Naive thymus-derived CD4-positive, alpha-beta T cell (primary cell): ENCODE measurements around the gene VAV2. TPM values are rescaled to one million over a fixed set of nuclear protein-coding genes. Genes with fewer than 3 reads are reported as not detected.

Source experiments
- ATAC-seq: fragments of 150-1000 bp; cut with Tn5 transposase; 2 replicates; pipeline ENCODE4 v1.10.0; 2021; ENCODE audit warnings: mild to moderate bottlenecking, moderate library complexity
- CTCF ChIA-PET: fragments of 350-600 bp; sonication (Branson Sonifier 250); formaldehyde crosslinking; loops from one replicate; lab custom pipeline; 2021; ENCODE audit warnings: antibody characterized with exemption; lab: Charles Lee
- POLR2A ChIA-PET: fragments of 350-600 bp; sonication (Branson Sonifier 250); formaldehyde crosslinking; loops from one replicate; lab custom pipeline; 2021; ENCODE audit warnings: antibody characterized with exemption, inconsistent platforms; lab: Charles Lee
- DNase-seq, 9 donors: peaks; one replicate each; pipeline versions ENCODE4 v3.0.0 to v3.0.0-alpha.2; 2020 to 2022; ENCODE audit warnings: mixed read lengths in 1 of 9
- H3K27ac ChIP-seq: one replicate; pipeline ENCODE4 v1.7.0; 2013; ENCODE audit warnings: mild to moderate bottlenecking, low read depth, low read length, moderate library complexity
- H3K27me3 ChIP-seq, 2 donors: one replicate each; pipeline ENCODE4 v1.7.0; 2013; ENCODE audit warnings: low read length in 2 of 2, mild to moderate bottlenecking in 2 of 2, moderate library complexity in 2 of 2; ENCODE audit not compliant: control insufficient read depth in 2 of 2, insufficient read depth in 2 of 2
- H3K36me3 ChIP-seq, 3 experiments: 1 replicate in 2 of 3; 2 replicates in 1 of 3; pipeline ENCODE4 v1.7.0; 2013; ENCODE audit warnings: low read length in 3 of 3, mild to moderate bottlenecking in 3 of 3, moderate library complexity in 1 of 3; ENCODE audit not compliant: insufficient read depth in 3 of 3, control insufficient read depth in 2 of 3
- H3K4me1 ChIP-seq, 2 donors: one replicate each; pipeline ENCODE4 v1.7.0; 2013; ENCODE audit warnings: low read length in 2 of 2, mild to moderate bottlenecking in 2 of 2, moderate library complexity in 1 of 2; ENCODE audit not compliant: control insufficient read depth in 2 of 2, insufficient read depth in 2 of 2
- H3K4me3 ChIP-seq: 2 replicates; pipeline ENCODE4 v1.7.0; 2013; ENCODE audit warnings: mild to moderate bottlenecking, low read length
- H3K9me3 ChIP-seq, 3 experiments: 1 replicate in 2 of 3; 2 replicates in 1 of 3; pipeline ENCODE4 v1.7.0; 2013; ENCODE audit warnings: low read length in 3 of 3; ENCODE audit not compliant: control insufficient read depth in 2 of 3
- H3K27ac Mint-ChIP-seq, 9 donors: one replicate each; pipeline ENCODE4 v1.8.0; 2020 to 2022; ENCODE audit warnings: mixed read lengths in 9 of 9, mild to moderate bottlenecking in 8 of 9, moderate library complexity in 5 of 9, inconsistent platforms in 2 of 9
- H3K27me3 Mint-ChIP-seq, 5 donors: one replicate each; pipeline ENCODE4 v1.8.0; 2021 to 2022; ENCODE audit warnings: mixed read lengths in 5 of 5, mild to moderate bottlenecking in 1 of 5
- H3K36me3 Mint-ChIP-seq, 5 donors: one replicate each; pipeline ENCODE4 v1.8.0; 2020 to 2022; ENCODE audit warnings: mixed read lengths in 5 of 5, mild to moderate bottlenecking in 3 of 5, inconsistent platforms in 1 of 5
- H3K4me1 Mint-ChIP-seq, 7 donors: one replicate each; pipeline ENCODE4 v1.8.0; 2020 to 2022; ENCODE audit warnings: mixed read lengths in 7 of 7, mild to moderate bottlenecking in 3 of 7, inconsistent platforms in 1 of 7
- H3K4me3 Mint-ChIP-seq, 10 donors: one replicate each; pipeline ENCODE4 v1.8.0; 2020 to 2022; ENCODE audit warnings: mild to moderate bottlenecking in 10 of 10, mixed read lengths in 10 of 10, moderate library complexity in 6 of 10, inconsistent platforms in 2 of 10
- H3K9me3 Mint-ChIP-seq, 11 donors: one replicate each; pipeline ENCODE4 v1.8.0; 2020 to 2022; ENCODE audit warnings: mixed read lengths in 11 of 11, mild to moderate bottlenecking in 4 of 11, inconsistent platforms in 1 of 11, moderate library complexity in 1 of 11
- intact Hi-C, 2 donors: fragments of 100-400 bp; cut with micrococcal nuclease; formaldehyde crosslinking; loops; one replicate each; pipeline ENCODE4 v1.15.1; 2023
- polyA plus RNA-seq, 2 donors: library from polyadenylated mRNA; unstranded; fragments of 300-500 nt; fragmentation: Illumina TruSeq; gene quantifications; one replicate each; pipeline ENCODE4 v1.2.3, GENCODE V29; 2021
- total RNA-seq, 6 experiments: library from RNA in 5 of 6; stranded (reverse) in 5 of 6; gene quantifications; 1 replicate in 5 of 6; 2 replicates in 1 of 6; pipeline ENCODE4 v1.2.3 and lab custom pipeline; 2021 to 2026

VAV2 gene
- total and polyA plus RNA-seq, 7 experiments from 2014 or later: 0.18 to 14.4 (median 1.9) TPM

DNA sequence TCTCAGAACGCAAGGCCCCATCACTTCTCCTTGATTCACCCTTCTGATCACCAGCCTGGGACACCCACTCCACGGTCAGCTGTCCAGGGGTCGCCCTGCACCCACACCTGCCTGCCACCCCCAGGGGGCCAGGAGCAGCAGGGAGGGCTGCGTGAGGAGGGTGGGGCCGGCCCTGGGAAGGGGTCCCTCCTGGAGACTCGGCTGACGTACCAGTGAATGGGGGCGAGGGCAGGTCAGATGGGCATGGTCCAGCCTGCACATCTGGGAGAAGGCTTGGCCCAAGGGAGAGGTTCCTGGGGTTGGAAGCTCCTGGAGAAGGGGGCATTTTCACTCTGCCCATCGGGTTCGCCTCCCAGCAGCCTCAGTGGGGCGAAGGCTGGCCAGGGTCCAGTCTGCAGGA is 232.2 kb downstream of the VAV2 start:
- H3K27me3 Mint-ChIP-seq: peaks cover 0 to 7% (median 4%) of the 10 kb centered on the region in 5 donors
- intact Hi-C loops: no loop called here
- peaks cover 0 to 12% (median 7%) of the 10 kb centered on the region in 11 donors for H3K9me3 Mint-ChIP-seq
- H3K4me1 ChIP-seq: no peaks in the 10 kb centered on the region
- H3K4me3 ChIP-seq: no peak overlapping the region
- no peaks in the 10 kb centered on the region for H3K27me3 ChIP-seq
- no peak overlapping the region for H3K27ac ChIP-seq
- H3K36me3 Mint-ChIP-seq: peaks cover 3 to 13% (median 7%) of the 10 kb centered on the region in 5 donors
- no peak overlapping the region for H3K27ac Mint-ChIP-seq
- DNase-seq (no peak), ATAC-seq (no peak)
- POLR2A ChIA-PET: no interaction called here
- no peak overlapping the region for H3K4me3 Mint-ChIP-seq
- no peaks in the 10 kb centered on the region for H3K9me3 ChIP-seq
- peaks cover 0 to 2% (median 0%) of the 10 kb centered on the region in 7 donors for H3K4me1 Mint-ChIP-seq
- no peaks in the 10 kb centered on the region for H3K36me3 ChIP-seq
- CTCF ChIA-PET: interaction anchor here (1.1 kb wide), 1 partner anchor 22 kb away, joined by 4 read pairs; no protein-coding TSS in a partner anchor

DNA sequence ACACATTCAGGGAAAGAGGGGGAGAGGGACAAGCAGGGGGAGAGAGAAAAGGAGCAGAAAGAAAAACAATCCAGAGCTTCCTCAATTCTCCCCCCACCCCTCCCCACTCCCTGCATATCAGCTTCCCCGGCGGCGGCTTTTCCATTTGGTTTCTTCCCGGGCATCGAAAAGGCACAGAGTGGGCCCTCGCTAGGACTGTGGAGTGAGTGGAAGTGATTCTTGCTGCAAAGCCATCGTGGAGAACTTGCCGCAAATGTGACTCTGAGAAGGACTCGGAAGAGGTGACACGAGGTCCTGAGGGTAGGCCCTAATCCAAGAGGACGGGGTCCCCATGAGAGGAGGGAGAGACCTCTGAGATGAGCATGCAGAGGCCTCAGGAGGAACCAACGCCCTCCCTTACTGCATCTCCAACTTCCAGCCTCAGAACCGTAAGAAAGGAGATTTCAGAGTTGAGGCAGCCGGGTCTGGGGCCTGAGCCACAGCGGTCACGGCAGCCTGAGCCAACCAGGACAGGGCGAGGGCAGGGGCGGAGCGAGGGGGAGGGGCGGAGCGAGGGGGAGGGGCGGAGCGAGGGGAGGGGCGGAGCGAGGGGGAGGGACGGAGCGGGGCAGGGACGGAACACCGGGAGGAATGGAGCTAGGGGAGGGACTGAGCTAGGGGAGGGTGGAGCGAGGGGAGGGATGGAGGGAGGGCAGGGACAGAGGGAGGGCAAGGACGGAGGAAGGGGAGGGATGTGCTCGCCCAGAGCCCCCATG is 232.8 kb downstream of the VAV2 start:
- H3K27me3 ChIP-seq: no peaks in the 10 kb centered on the region
- peaks cover 0 to 6% (median 2%) of the 10 kb centered on the region in 11 donors for H3K9me3 Mint-ChIP-seq
- peaks cover under 1 to 7% (median 5%) of the 10 kb centered on the region in 5 donors for H3K36me3 Mint-ChIP-seq
- no peak overlapping the region for H3K27ac Mint-ChIP-seq
- intact Hi-C loops: no loop called here
- peaks cover 0 to 9% (median 6%) of the 10 kb centered on the region in 5 donors for H3K27me3 Mint-ChIP-seq
- POLR2A ChIA-PET: interaction anchor here (0.5 kb wide), 1 partner anchor 558 kb away, joined by 3 read pairs; no protein-coding TSS in a partner anchor
- ATAC-seq (no peak), DNase-seq (no peak)
- peaks cover 0 to 2% (median 0%) of the 10 kb centered on the region in 7 donors for H3K4me1 Mint-ChIP-seq
- no peak overlapping the region for H3K4me3 Mint-ChIP-seq
- H3K4me1 ChIP-seq: no peaks in the 10 kb centered on the region
- H3K4me3 ChIP-seq: no peak overlapping the region
- H3K36me3 ChIP-seq: no peaks in the 10 kb centered on the region
- CTCF ChIA-PET: no interaction called here
- no peaks in the 10 kb centered on the region for H3K9me3 ChIP-seq
- H3K27ac ChIP-seq: no peak overlapping the region

- ChIA-PET POLR2A (no interaction called here), CTCF (no interaction called here)
- Histone ChIP-seq H3K4me3 (no peak overlapping the region), H3K27me3 (no peaks in the 10 kb centered on the region), H3K27ac (no peak overlapping the region), H3K9me3 (no peaks in the 10 kb centered on the region), H3K4me1 (no peaks in the 10 kb centered on the region), H3K36me3 (no peaks in the 10 kb centered on the region)
- intact Hi-C loops: no loop called here
- Mint-ChIP-seq H3K27ac (no peak overlapping the region), H3K4me3 (no peak overlapping the region), H3K27me3 (peaks cover 4 to 19% (median 17%) of the 10 kb centered on the region in 5 donors), H3K36me3 (no peaks in the 10 kb centered on the region), H3K4me1 (peaks cover 0 to 2% (median 0%) of the 10 kb centered on the region in 7 donors), H3K9me3 (peaks cover 0 to 1% (median 0%) of the 10 kb centered on the region in 11 donors)
- DNase-seq (no peak), ATAC-seq (no peak)
Observed at GRCh38 chr9:133758228-133758627, 233.9 kb downstream of the VAV2 start.

GRCh38 chr9:133754688-133755227 is 237.4 kb downstream of the VAV2 start:
- Histone ChIP-seq H3K4me1 (no peaks in the 10 kb centered on the region), H3K27ac (no peak overlapping the region), H3K27me3 (no peaks in the 10 kb centered on the region), H3K36me3 (no peaks in the 10 kb centered on the region), H3K9me3 (no peaks in the 10 kb centered on the region), H3K4me3 (no peak overlapping the region)
- ATAC-seq: no peak
- Mint-ChIP-seq H3K27me3 (peaks cover 9 to 45% (median 28%) of the 10 kb centered on the region in 5 donors), H3K4me3 (no peak overlapping the region), H3K36me3 (peaks cover 0 to 9% (median 0%) of the 10 kb centered on the region in 5 donors), H3K27ac (no peak overlapping the region), H3K4me1 (peaks cover 0 to 7% (median 4%) of the 10 kb centered on the region in 7 donors), H3K9me3 (peaks cover 0 to 4% (median 0%) of the 10 kb centered on the region in 11 donors)
- intact Hi-C loops: no loop called here
- DNase-seq: no peak
- ChIA-PET CTCF (no interaction called here), POLR2A (no interaction called here)

DNA sequence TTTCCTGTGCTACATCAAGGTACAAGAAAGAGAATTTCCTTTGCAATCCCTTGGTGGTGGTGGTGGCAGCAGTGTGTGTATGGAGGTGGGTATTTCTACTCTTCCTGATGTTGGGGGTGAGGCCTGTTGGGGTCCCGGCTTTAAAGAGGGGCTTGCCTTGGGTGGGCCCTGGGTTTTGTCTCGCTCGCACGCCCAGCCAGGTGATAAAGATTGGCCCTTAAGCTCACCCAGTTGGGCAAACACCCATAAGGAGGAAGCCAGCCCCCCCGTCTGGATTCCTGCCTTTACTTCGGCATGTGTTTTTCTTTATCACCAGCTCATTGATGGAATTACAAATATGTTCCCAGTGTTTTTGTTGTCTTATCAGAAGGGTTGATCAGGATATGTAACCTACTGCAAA is 237.9 kb downstream of the VAV2 start:
- CTCF ChIA-PET: no interaction called here
- Mint-ChIP-seq H3K4me3 (no peak overlapping the region), H3K9me3 (peaks cover 0 to 4% (median 0%) of the 10 kb centered on the region in 11 donors), H3K27ac (no peak overlapping the region), H3K36me3 (peaks cover 0 to 9% (median 0%) of the 10 kb centered on the region in 5 donors), H3K27me3 (peaks cover 10 to 47% (median 32%) of the 10 kb centered on the region in 5 donors), H3K4me1 (peaks cover 0 to 7% (median 4%) of the 10 kb centered on the region in 7 donors)
- Histone ChIP-seq H3K27me3 (no peaks in the 10 kb centered on the region), H3K4me3 (no peak overlapping the region), H3K36me3 (no peaks in the 10 kb centered on the region), H3K4me1 (no peaks in the 10 kb centered on the region), H3K9me3 (no peaks in the 10 kb centered on the region), H3K27ac (no peak overlapping the region)
- intact Hi-C loops: no loop called here
- DNase-seq (no peak), ATAC-seq (no peak)
- POLR2A ChIA-PET: no interaction called here

GRCh38 chr9:133752739-133753446 is 239.2 kb downstream of the VAV2 start:
- DNase-seq: no peak
- H3K27ac Mint-ChIP-seq: no peak overlapping the region
- Histone ChIP-seq H3K4me1 (no peaks in the 10 kb centered on the region), H3K27ac (no peak overlapping the region), H3K4me3 (no peak overlapping the region), H3K36me3 (no peaks in the 10 kb centered on the region), H3K27me3 (no peaks in the 10 kb centered on the region), H3K9me3 (no peaks in the 10 kb centered on the region)
- CTCF ChIA-PET: no interaction called here
- peaks cover 0 to 7% (median 4%) of the 10 kb centered on the region in 7 donors for H3K4me1 Mint-ChIP-seq
- peaks cover 0 to 9% (median 0%) of the 10 kb centered on the region in 5 donors for H3K36me3 Mint-ChIP-seq
- H3K27me3 Mint-ChIP-seq: peaks cover 17 to 54% (median 39%) of the 10 kb centered on the region in 5 donors
- ATAC-seq: no peak
- H3K4me3 Mint-ChIP-seq: no peak overlapping the region
- intact Hi-C loops: no loop called here
- POLR2A ChIA-PET: no interaction called here
- H3K9me3 Mint-ChIP-seq: peaks cover 0 to 4% (median 0%) of the 10 kb centered on the region in 11 donors
